ENCODE data around the gene CASR. TPM values are rescaled to one million over a fixed set of nuclear protein-coding genes. Genes with fewer than 3 reads are reported as not detected.

CASR gene
- total RNA-seq, 4 donors from 2014 or later: under 0.01 TPM; not detected in 3

DNA sequence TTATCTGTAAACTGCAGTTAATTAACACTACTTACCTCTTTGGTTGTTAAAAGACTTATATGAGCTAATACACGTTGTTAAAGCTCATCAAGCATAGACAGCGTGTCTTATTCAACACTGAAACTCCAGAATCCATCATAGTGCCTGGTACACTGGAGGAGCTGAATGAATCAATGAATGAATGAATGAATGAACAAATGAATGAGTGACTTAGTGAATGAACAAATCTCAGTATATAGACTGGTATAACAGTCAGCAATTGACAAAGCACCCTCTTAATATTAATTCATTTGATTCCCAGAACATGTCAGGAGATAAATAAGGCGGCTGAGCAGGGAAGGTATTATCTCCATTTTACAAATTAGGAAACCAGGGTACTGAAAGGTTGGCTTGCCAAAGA, 7.1 kb downstream of the CASR start:
- TF ChIP-seq, protein P1, sequence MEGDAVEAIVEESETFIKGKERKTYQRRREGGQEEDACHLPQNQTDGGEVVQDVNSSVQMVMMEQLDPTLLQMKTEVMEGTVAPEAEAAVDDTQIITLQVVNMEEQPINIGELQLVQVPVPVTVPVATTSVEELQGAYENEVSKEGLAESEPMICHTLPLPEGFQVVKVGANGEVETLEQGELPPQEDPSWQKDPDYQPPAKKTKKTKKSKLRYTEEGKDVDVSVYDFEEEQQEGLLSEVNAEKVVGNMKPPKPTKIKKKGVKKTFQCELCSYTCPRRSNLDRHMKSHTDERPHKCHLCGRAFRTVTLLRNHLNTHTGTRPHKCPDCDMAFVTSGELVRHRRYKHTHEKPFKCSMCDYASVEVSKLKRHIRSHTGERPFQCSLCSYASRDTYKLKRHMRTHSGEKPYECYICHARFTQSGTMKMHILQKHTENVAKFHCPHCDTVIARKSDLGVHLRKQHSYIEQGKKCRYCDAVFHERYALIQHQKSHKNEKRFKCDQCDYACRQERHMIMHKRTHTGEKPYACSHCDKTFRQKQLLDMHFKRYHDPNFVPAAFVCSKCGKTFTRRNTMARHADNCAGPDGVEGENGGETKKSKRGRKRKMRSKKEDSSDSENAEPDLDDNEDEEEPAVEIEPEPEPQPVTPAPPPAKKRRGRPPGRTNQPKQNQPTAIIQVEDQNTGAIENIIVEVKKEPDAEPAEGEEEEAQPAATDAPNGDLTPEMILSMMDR (IDR thresholded peaks at IDR 0.05; ENCODE audit: low read depth): no peak

DNA sequence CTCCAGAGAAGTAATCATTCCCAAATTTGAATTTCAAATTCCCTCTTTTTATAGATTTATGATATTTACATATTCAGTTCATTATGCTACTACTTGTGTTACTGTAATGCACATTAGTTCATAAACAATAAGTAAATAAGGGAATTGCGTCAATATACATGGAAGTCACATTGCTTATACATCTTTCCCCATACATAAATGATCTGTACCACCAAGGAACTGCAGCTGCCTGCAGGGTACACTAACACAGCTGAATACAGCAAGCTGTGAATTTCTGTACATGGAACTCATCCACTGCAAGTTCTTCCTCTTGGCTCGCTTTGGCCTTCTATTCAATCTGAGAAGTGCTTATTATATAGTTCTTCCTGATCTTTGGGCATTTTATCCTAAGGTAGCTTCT, 15.5 kb downstream of the CASR start:
- TF ChIP-seq, protein P1 (IDR thresholded peaks at IDR 0.05; ENCODE audit: low read depth): no peak

DNA sequence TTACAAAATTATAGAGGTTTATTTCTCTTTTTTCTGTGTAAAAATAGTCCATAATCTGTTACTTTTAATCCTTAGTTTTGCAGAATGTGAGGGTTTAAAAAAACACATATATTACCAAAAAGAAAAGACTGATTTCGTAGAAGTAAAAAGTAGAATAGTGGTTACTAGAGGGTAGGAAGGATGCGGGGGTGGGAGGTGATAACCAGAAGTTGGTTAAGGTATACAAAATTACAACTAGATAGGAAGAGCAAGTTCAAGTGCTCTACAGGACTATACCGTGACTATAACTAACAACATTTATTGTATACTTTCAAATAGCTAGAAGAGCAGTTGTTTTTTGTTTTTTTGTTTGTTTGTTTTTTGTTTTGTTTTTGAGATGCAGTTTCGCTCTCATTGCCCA, 16.1 kb downstream of the CASR start:
- TF ChIP-seq, protein P1 (IDR thresholded peaks at IDR 0.05; ENCODE audit: low read depth): no peak

DNA sequence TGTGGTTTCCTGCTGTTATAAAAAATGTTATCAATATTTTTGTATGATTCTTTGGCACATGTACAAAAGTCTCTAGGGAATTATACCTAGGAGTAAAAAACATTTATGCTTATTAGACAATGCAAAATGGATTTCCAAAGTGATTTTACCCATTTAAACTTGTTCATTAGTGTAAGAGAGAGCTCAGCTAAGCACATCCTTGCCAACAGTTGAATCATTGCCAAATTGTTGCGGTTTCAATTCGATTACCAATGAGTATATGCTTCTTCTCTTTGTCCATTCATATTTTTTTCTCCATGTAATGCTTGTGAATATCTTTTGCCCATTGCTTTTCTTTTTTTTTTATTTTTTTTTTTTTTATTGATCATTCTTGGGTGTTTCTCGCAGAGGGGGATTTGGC, 17.2 kb downstream of the CASR start:
- TF ChIP-seq, protein P1 (IDR thresholded peaks at IDR 0.05; ENCODE audit: low read depth): no peak

DNA sequence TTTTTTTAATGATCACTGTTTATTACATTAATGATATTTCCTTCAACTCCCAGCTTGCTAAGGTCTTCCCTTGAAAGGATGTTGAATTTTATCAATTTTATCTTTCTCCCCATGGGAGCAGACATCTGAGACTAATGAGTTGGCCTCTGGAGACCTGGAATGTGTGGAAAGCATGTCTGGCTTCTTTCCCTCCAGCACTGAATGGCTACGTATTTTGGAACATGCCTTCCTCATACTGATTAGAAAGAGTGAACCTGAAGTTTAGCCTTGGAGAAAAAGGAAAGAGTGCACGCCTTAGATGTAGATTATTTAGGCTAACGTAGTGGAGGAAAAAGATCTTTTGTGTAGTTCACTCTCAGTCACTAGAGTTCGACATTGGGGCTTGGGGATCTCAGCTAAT, 25.1 kb downstream of the CASR start:
- TF ChIP-seq, protein P1 (IDR thresholded peaks at IDR 0.05; ENCODE audit: low read depth): no peak

DNA sequence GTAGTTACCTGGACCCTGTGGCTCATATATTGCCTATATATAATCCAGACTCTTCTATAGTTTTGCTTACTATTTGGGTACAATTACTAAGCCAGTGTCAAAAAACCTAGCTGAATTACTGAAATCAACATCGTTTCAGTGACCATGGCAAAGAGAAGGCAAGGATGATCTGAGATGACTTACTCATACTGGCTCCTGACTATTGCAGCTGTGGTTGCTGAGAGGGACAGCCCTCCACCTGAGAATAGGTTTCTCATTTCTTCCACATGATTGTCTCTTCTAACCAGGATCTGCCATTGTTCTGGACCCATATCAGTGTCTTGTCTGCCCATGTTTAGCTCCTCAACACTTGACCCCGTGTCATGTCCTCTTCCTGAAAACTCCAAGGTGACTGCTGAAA, 30.2 kb downstream of the CASR start:
- TF ChIP-seq, protein P1 (IDR thresholded peaks at IDR 0.05; ENCODE audit: low read depth): no peak

DNA sequence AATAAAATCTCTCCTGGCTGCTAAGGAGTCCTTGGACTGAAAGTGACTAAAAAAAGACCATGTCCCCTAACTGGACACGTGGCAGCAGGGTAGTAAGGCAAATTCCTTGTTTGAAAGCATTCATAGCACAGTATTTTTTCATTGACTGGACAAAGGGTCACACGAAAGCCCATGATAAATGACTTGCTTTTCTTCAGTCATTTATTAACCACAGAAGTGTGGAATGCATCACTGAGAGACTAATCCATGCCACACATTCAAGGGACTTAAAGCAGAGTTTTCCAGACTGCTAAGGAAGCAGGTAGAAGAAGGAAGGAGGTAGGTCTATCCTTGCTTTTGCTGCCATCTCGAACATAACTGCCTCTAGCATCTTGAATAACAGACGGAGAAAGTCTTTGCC, 31.2 kb downstream of the CASR start:
- TF ChIP-seq, protein P1 (IDR thresholded peaks at IDR 0.05; ENCODE audit: low read depth): no peak
